Measurements from ENCODE around the gene ID3.
A peak's percentile ranks its signal among the peaks of the same experiment; 100 is the strongest.
"Not testable (repeated sequence)": the region's sequence is repeated elsewhere in the genome, so short reads cannot be mapped to it uniquely, and the experiment has no call there.

ID3 gene

DNA sequence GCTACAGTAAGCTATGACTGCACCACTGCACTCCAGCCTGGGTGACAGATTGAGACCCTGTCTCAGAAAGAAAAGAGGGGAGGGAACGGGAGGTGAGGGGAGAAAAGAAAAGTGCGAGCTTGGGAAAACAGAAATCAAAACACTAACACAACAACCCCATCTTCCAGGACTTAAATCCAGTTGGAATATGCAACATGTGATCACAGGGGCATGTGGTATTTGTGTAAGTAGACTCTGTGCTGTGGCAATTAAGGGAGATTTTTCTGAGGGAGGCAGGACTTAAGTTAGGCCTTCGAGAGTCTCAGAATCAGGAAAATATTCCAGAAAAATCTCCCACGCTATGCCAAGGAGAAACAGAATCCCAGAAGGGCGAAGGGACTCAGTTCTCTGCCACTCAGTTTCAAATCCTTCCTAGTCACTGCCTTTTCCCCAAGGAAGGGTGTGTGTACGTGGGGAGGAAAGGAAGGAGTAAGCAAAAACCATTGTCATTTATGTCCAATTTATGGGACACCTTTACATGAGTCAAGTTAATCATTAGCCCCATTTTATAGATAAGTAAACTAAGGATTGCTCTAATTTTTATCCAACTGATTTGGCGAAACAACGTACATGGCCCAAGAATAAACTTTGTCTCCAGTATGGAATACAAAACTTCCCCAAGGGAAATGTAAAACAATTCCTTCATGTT lies 12.3 kb downstream of the ID3 start:
- no peak for DNase-seq

DNA sequence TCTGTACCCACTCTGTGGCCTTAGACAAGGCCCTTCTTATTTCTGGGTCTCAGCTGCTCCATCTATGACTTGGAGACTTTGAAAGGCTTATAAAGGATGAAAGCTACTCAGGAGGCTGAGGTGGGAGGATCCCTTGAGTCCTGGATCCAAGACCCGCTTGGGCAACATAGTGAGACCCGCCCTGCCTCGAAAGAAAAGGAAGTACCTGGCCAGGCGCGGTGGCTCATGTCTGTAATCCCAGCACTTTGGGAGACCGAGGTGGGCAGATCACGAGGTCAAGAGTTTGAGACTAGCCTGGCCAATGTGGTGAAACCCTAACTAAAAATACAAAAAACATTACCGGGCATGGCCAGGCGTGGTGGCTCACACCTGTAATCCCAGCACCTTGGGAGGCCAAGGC lies 13.4 kb downstream of the ID3 start:
- no peak for DNase-seq

DNA sequence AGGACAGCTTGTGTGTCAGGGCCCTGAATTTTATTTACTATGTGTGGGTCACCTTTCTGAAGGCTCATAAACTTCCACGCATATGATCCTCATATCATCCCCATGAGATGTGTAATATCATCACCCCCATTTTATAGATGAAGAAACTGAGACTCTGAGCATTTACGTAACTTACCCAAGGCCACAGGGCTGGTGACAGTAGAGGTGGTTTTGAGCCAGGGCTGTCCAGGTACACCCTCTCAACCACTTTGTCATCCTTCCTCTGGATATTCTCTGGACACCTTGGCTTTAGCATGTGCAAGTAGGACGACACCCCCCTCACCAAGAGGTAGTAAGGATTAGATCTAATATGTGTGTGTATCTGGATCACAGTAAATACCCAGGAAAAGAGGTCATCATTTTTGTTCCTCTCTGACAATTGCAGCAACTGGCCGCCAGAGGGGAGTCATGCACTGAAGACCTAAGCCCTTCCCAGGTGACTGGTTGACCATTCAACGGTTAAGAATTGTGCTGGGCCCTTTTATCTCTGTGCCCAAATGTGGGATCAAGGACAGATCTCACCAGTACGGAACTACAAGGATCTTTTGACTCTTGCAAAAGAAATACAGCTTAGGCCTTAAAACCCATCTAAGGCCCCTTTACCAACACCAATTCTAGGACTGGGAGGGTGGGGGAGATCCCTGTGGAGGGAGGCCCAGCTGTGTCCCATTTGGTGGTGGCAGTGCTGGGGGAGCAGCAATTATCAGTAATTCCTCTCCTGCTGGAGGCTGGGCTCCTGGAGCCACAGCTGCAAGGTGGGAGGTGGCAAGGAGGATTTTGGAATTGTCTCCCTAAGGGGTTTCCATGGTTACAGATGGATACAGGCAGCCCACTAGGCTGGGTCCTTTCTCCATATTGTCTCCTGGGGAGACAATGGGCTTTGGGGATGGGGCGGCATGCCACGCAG lies 14.6 kb downstream of the ID3 start:
- peak; percentile 81 for DNase-seq

DNA sequence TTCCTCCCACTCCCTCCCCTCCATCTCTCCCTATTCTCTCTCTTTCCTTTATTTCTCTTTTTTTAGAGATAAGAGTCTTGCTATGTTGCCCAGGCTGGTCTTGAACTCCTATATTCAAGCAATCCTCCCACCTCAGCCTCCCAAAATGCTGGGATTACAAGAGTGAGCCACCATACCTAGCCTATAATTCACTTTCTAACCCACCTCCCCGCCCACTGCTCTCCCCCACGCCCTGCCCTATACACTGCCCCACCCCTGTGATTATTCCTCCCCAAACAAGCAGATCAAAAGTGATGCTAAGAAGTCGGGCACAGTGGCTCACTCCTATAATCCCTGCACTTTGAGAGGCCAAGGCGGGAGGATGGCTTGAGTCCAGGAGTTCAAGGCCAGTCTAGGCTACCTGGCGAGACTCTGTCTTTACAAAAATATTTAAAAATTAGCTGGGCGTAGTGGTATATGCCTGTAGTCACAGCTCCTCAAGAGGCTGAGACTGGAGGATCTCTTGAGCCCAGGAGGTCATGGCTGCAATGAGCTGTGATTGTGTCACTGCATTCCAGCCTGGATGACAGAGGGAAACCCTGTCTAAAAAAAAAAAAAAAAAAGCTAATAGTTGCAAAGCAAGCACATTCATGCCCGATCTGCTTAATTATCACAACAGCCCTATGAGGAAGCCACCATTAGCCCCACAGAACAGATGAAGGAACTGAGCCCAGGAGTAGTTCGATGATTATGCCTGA lies 15.4 kb downstream of the ID3 start:
- no peak for DNase-seq

DNA sequence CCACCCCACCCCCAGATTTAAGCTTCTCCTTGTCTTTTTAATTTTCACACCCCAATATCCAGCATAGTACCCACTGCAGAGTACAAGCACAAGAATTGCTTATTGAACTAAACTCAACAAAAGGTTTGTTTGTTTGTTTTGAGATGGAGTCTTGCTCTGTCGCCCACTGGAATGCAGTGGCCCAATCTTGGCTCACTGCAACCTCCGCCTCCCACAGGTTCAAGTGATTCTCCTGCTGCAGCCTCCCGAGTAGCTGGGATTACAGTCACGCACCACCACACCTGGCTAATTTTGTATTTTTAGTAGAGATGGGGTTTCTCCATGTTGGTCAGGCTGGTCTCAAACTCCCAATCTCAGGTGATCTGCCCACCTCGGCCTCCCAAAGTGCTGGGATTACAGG lies 16.4 kb downstream of the ID3 start:
- DNase-seq: not testable (repeated sequence)

DNA sequence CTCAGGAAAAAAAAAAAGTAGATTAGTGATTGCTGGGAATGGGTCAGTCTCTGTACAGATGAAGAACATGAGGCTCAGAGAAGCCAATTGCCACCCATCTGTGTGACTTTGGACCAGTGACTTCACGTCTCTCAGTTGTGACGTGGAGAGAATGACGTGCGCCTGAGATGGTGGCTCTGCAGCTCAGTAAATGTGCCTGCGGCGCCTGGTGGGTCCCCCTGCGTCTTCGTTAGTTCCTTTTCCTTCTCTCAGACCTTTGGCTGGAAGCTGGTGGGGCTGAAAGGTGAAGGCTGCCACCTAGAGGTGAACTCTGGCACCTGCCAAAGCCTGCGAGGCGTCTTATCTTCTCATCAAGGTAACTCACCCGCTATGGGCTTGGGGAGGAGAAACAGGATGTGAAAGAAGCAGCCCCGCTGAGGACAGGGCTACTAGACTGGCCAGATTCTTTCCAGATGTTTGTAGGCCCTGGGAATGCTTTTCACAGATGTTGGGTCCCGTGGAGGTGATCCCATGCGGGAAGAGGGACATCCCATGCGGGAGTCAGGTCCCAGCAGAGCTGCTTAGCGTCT lies 19.5 kb downstream of the ID3 start:
- DNase-seq: peak; percentile 95

DNA sequence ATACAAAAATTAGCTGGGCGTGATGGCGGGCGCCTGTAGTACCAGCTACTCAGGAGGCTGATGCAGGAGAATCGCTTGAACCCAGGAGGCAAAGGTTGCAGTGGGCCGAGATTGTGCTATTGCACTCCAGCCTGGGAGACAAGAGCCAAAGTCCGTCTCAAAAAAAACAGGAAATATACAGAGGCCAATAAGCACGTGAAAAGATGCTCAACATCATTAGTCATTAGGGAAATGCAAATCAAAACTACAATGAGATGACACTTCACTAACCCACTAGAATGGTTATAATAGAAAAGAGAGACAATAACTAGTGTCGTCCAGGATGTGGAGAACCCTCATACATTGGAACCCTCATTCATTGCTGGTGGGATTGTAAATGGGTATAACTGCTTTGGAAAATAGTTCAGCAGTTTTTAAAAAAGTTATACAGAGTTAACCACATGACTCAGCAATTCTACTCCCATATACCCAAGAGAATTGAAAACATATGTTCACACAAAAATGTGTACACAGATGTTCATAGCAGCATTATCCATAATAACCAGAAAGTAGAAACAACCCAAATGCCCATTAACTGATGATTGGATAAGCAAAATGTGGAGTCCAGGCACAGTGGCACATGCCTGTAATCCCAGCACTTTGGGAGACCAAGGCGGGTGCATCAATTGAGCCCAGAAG lies 21.9 kb downstream of the ID3 start:
- no peak for DNase-seq

DNA sequence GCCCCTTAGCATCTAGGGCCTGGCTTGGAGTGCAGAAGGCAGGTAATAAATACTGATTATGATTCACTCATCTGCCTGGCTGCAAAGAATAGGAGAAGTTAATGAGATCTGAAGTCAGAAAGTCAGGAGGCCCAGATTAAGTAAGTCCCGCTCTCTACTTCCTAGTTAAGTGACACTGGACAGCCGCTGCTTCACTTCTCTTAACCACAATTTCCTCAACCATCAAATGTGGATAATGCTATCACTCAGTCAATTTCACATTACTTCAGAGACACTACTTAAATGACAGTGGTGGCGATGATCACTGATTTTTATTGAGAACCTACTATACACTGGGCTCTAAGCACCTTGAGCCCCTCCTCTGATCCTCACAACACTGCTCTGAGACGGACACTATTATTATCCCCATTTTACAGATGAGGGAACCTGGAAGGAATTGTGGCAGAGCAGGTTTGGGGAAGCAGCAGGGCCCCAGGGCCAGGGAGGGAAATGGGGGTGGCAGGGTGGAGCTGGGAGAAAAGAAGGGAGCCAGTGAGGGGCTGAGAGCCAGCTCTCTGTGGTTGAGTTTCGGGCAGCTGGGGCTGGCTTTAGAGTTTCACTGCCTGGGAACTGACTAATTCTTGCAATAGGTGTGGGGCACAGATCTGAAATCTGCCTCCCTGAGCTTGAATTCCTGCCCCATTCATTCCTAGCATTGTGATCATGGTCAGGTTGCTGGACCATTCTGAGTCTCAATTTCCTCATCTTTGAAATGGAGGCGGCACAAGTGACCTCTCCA lies 25.9 kb downstream of the ID3 start:
- no peak for DNase-seq

DNA sequence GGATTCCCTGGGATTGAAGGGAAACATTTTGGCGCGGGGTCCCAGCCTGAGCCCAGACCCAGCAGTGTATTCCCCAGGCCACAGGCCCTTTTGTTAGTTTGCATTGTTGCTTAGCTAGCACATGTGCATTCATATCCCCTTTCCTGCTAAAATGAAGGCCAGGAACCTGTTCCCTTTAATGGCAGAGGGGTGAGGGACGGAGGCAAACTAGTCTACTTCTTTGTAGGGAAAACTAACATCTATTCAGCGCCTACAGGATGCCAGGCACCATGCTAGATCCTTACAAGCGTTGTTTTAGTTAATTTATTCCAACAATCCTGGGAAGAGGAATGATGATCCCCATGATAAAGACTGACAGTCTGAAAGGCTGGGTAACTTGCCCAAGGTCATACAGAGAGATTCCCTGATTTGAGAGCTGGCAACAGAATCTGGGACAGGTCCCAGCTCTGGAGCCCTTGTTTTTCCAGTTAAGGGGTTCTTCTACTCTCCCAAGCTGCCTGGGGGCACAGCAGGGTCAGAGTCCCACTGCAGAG lies 27.7 kb downstream of the ID3 start:
- no peak for DNase-seq

DNA sequence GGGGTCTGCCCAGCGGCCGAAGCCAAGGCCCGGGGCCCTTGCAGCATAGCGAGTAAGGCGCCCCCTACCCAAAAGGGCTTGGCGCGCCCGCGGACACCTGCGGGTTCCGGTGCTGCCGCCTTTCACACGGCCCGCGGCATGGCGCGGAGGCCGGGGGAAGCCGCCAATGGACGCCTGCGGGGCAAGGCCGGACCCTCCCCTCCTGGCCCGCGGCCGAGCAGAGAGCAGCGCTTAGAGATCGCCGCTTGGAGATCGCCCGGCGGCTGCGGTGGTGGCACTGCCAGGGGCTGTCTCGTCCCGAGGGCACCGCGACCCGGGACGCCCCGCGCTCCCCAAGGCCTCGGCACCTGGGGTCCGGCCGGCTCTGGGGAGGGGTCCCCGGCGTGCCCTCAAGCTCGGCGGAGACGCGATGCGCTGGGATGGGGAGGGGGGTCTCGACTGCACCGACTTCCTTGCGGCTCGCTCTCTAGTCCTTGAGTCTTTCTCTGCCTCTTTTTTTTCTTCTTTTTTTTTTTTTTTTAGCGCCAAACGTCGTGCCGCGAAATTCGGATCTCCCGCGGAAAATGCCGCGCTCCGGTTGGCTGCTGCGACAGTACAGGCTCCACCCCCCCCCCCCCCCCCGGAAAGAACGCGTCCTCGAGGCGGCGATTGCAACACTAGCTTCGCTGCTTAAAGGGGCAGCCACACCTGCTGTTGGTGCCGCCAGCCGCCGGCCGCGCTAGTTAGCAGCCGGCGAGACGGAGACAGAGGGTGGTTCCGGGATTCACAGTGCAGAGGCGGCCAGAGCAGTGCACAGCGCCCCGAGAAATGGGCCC lies 28.3 kb downstream of the ID3 start, which contains the start of gene E2F2:
E2F2 (minus strand) TSS at position 487 of the 815 bp plus-strand sequence; CDS start at position 47, 440 bp downstream.
- DNase-seq: peak; percentile 94

DNA sequence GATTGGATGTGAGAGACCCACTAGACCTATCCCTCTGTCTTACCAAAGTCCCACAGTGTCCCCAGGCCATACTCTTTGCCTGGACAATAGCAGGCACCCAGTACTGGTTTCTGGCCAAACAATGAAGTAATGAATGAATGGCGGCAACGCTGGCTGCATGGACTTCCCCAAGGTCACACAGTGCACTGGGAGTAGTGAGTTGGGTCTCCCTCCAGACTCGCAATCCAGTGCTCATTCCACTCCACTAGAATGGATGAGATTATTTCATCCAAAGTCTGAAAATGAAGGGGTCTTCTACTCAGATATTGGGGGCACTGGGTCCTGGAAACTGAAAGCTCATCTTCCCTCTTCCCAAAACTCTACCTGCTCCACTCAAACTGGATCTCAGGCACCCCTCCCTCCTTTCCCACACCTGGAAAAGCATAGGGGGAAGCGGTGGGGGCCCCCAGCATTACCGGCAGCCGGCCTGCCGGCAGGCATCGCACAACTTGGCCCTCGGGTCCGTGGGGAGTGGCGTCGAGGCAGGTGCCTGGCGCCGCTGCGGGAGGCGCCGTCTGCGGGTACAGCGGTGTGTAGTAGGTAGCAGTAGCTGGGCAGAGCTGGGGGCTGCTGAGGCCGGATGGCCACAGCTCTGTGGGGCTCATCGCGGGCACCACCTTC lies 29.1 kb downstream of the ID3 start:
- no peak for DNase-seq

DNA sequence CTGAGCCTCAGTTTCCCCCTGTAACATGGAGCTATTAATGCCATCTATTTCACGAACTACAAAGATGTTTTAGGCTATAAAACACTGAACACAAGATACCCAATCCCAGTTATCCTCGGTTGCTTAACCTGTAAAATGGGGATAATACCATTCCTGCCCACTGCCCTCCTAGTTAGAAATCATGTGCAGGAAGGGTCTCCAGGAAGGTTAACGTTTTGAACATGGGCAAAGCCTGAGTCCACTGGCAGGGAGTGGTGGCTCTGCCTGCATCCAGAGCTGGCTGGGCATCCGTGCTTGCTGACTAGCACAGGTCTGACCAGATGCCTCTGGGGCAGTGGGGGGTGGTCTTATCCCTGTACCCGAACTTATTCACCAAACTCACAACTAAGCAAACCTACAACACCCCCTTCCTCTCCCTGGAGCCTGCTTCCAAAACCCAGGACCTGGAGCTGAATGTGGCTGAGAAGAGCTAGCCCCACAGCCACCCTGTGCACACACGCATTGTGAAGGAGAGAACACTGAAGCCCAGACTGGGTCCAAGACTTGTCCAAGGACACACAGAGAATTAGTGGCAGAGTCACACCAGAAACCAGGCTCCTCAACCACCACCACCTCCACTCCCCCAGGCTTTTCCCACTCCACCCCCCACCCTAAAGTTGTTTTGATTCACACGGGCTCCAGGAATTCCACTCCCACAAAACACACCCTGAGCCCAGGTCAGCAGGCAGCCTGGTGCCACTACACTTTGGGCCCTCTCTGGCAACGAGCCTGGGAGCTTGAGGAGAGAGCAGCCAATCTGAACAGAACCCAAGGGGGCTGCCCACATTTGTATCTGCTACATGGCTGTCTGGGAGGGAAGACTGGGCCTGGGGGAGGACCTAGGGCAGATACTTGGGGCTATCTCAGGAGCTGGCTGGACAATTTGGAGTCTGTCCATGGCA lies 29.9 kb downstream of the ID3 start:
- DNase-seq: no peak

DNA sequence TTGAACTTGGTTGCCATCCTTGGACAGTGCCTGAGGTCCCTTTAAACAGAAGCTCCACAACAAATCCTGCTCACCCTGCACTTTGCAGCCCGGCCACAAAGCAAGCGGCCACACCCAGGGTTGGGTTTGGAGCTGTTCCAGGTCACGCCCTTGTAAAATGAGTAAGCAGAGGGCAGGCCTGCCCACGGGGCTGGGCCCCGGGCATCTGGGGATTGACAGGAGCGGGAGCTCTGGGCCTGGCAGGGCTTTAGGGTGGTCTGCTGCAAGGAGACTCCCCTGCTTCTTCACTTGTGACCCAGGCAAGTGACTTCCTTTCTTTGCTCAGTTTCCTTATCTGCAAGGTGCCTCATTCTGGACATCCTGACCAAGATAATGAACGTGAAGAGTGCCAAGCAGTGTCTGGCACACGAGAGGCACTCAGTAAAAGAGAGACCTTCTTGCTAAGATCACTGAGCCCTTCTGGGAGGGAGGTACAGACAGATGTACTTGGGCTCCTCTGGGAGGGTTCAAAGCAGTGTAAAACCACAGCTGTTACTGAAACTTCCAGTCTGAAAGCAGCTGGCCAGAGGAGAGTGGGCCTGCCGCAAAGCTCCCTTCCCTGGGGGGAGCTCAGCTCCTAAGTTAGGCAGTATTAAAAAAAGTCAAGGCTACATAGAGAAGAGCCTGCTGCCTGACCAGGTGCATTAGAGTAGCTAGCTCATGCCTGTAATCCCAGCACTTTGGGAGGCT lies 30.9 kb downstream of the ID3 start:
- DNase-seq: no peak

DNA sequence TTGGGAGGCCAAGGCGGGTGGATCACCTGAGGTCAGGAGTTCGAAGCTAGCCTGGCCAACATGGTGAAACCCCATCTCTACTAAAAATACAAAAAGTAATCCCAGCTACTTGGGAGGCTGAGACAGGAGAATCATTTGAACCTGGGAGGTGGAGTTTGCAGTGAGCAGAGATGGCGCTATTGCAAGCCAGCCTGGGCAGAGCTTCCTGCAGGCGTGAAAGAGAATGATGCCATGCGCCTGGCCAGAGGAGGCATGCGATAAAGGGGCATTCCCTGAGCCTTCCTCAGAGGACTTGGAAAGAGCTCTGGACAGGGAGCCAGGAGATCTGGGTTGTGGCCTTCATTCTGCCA lies 31.4 kb downstream of the ID3 start:
- no peak for DNase-seq

DNA sequence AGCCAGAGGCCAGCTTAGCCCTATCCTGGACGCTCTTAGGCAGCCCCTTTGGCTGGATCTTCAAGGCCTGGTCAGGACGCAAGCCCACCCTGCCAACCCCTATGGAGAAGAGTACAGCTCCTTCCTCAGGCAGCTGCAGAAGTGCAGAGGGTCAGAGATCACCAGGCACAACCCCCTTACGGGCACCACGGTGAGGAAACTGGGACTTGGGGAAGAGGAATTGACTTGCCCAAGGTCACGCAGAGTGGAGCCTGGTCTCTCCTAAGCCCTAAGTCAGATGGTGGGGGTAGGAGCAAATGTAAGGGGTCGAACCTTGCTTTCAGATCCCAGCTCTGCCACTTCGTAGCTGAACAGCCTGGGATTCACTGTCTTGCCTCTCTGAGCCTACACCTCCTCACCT lies 31.9 kb downstream of the ID3 start:
- no peak for DNase-seq

DNA sequence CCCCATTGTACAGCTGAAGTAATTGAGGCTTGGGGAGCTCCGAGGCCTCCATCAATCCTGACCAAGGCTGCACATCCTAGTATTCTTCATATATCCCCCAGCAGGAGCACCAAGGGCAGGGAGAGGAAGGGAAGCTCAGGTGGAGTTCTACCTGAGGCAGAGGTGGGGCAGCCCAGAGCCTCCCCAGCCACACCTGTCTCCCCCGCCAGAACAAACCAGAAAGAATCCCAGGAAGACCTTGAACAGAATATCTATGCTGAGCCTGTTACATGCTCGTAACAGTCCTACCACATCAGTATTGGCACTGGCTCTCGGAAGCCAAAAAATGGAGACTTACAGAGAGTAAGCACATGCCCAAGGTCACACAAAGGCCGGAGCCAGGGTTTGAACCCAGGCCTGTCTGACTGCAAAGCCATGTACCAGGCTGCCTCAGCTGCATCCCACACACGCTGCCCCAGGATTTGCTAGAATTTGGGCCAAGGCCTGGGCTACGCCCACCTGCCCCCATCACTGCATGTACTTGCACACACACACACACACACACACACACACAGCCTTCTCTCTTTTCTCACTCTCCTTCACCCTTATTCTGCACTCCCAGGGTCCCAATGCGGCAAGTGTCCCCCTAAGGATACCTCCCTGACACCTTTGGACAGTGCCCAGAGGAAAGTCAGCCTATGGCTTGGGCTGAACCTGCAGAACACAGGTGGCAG lies 32.8 kb downstream of the ID3 start:
- DNase-seq: no peak

DNA sequence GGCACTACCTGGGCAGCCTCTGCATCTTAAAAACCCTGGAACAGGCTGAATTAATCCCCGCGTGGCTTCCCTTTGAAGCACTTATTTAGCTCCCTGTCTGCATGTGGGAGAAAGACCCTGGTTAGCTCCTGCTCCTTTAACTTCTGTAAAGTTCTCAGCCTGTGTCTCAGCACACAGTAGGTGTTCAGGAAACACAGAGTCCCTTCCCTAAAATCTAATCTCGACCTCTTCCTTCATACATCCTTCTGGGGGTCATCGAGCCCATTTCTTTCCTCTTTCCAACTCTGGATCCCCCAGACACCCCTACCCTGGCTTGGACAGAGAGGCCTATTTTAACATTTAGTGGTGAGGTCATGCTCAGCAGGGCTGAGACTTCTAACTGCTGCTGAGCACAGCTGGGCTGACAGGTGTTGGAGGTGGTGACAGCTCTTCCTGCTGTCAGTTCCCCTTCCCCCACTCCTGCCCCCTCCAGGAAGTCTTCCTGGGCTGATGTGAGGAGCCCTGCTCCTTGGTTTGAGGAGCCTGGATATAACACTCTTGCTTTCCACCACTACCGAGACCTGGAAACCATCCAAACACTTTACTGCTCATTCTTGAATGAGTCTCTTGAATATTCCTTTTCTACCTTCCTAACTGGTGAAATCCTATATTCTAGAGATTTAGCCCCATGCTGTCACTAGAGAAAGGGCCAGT lies 33.6 kb downstream of the ID3 start:
- DNase-seq: peak; percentile 11

Data from retina (tissue), 1 donor.